Gastroesophageal sphincter (tissue), 3 donors: Measurements from ENCODE around the gene TIAM2.

Experiments used
- CTCF ChIP-seq, 4 experiments: fragments of 200-600 bp in 2 of 4; fragments of 450-650 bp in 2 of 4; sonication (generic) in 1 of 4; IDR thresholded peaks; one replicate each; pipeline ENCODE4 v1.5.1; 2017 to 2019; ENCODE audit warnings: antibody characterized with exemption in 4 of 4, mild to moderate bottlenecking in 2 of 4, moderate library complexity in 2 of 4
- EP300 ChIP-seq: sonication (generic); formaldehyde crosslinking; IDR thresholded peaks from one replicate; pipeline ENCODE4 v1.6.1; 2017; ENCODE audit warnings: antibody characterized with exemption, mild to moderate bottlenecking
- POLR2A ChIP-seq, 2 donors: fragments of 450-650 bp; IDR thresholded peaks; one replicate each; pipeline ENCODE4 v1.6.1; 2017; ENCODE audit warnings: antibody characterized with exemption in 2 of 2, mild to moderate bottlenecking in 2 of 2, moderate library complexity in 1 of 2

GRCh38 chr6:155126727-155127439 lies 131.8 kb downstream of the TIAM2 start:
- TF ChIP-seq CTCF (IDR thresholded peaks at IDR 0.05) (no peak), EP300 (no peak), POLR2A (IDR thresholded peaks at IDR 0.05) (no peak)
